Measurements from ENCODE around the gene PTPRB.

DNA sequence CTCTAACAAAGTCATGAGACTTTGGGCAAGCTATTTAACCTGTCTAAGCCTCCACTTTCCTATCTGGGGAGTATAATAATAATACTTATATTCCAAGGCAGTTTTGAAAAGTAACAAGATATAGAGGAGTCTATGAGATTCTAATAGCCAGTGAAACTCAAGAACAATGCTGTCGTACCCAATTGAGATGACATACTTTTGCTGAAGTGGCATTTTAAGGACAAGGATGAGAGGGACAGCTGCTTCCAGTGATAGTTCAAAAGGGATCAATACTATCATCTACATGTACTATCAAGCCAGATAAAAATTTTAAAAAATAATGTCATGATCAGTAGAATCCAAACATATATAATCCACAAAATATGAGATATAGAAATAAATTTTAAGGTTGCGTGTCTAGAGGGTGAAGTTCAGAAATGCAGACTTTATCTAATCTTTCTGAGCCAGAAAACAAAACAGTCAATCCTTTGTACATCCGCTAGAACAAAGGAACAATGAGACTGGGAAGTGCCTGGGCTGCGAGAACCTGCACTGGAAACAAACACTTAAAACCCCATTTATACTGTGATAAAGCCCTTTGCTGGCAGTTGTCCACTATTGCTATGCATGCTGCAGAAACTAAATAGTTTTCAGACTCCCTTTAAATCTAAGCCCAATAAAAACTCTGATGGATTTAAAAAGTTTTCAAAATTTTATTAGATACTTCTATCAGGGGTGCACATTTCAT is 38.6 kb downstream of the PTPRB start:
- no peak for TF ChIP-seq POLR2A (IDR thresholded peaks at IDR 0.05)
- TF ChIP-seq, protein P1, sequence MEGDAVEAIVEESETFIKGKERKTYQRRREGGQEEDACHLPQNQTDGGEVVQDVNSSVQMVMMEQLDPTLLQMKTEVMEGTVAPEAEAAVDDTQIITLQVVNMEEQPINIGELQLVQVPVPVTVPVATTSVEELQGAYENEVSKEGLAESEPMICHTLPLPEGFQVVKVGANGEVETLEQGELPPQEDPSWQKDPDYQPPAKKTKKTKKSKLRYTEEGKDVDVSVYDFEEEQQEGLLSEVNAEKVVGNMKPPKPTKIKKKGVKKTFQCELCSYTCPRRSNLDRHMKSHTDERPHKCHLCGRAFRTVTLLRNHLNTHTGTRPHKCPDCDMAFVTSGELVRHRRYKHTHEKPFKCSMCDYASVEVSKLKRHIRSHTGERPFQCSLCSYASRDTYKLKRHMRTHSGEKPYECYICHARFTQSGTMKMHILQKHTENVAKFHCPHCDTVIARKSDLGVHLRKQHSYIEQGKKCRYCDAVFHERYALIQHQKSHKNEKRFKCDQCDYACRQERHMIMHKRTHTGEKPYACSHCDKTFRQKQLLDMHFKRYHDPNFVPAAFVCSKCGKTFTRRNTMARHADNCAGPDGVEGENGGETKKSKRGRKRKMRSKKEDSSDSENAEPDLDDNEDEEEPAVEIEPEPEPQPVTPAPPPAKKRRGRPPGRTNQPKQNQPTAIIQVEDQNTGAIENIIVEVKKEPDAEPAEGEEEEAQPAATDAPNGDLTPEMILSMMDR (IDR thresholded peaks at IDR 0.05), result no peak
